Stimulated activated CD8-positive, alpha-beta memory T cell treated with anti-CD3 and anti-CD28 coated beads, Interleukin-2, amount 100 ng/mL, for 1 hour (primary cell): Measurements from ENCODE around the gene PLCB3.

Source experiments
- DNase-seq, 2 donors: peaks; one replicate each; pipeline ENCODE4 v3.0.0-alpha.2; 2020; ENCODE audit warnings: low read depth in 2 of 2

Gene PLCB3

DNA sequence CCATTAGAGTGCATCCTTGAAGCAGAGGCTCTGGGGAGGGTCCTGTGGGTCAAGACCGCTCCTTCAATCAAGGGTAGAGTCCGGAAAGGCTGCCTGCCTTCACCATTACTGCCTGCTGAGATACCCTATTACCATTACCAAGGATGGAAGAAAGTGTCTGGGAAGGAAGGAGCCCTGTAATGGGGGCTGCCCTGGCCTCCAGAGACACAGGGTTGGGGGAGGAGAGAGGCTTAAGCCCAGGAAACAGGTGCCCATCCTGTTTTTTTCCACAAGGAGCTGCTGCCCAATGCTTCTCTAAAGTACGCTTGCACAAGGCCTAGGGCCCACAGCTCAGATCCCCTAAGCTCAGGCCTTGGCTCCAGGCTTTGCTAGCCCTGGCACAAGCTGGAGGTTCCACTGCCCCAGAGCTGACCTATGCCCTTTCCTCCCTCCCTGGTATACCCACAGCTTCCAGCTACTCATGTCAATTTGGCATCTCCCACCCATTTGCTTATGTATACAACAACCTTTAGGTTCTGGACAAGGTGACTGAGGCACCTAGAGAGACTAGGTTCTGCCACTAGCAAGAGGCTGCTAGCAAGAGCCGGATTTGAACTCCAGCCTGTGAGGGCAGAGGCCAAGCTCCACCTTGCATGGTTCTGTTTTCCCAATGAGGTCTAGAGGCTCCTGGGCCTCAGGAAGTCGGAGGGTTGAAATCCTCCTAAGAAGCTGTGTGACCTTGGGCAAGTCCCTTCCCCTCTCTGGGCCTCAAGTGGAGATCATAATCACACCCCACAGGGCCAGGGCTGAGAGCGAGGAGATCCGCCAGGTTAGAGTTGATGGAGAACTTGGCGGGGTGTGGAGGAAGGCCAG, 1.5 kb upstream of the PLCB3 start:
- no peak for DNase-seq

DNA sequence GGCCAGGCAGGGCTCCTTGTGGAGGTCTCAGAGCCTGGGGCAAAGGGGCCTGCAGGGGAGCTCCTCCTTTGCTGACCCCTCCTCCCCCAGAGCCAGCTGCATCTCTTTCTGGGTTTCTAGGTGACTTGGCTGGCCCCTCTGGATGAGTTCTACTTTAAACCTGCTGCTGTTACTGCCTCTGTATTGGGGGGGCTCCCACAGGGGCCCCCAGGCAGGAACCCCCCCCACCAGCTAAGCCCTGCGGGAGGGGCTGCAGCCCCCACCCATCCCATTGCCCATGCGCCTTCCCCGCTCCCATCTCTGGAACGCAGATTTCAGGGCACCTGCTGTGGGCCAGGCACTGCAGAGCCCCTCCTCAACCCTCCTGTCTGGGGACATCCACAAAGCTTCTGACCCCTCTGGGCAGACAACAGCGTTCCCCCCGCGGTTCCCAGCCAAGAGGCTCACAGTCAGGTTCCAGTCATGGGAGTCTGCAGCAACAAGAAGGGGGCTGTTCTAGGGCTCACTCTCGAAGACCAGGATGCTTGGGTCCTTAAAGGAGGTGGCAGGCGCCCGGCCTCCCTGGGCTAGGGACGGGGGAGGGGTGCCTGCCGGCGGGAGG, 815 bp upstream of the PLCB3 start:
- no peak for DNase-seq

DNA sequence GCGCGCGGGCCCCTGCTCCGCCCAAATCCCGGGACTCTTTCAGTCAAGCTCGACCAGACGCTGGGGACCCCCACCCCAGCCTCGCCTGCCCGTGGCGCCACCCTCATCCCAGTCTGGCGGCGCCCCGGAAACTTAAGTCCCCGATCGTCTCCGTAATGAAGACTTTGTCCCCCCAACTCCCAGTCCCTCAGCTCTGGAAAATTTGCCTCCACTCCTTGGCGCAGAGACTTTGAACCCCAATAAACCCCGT, 348 bp downstream of the PLCB3 start:
- no peak for DNase-seq

DNA sequence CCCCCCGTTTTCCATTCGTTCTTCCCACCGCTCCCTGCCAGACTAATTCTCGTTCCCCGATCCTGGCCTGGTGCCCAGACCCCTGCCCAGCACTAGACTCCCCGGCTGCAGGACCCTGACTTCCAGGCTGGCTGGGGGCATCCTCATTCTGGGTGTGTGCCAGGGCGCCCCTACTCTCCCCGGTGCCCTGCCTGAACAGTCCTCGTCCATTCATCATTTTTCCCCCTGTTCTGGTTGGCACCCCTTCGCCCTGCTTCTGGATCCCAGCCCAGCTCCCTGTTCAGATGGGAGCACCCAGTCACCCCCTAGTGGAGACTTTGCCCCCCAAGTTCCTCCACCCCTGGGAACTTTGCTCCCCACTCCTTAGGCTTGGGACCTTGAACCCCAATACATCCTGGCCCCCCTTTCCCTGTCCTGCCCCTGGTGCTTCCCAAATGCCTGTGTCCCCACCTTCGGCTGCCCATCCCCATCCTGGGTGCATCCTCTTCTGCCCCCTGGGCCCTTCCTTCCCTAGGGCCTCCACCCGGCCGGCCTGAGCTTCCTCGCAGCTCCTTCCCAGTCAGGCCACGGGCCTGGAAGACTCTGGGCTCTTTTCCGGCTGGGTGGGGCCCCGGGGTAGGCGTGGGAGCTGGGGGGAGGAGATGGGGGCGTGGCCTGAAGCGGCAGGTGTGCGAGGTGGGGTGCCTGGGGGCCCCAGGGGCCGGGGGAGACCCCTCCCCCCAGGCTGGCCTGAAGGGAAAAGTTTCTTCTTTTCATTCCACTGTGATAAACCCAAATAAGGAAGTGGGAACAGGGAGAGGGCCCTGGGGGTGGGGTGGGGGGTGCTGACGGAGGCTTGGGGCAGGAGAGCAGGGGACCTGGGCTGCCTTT, 908 bp downstream of the PLCB3 start:
- no peak for DNase-seq

DNA sequence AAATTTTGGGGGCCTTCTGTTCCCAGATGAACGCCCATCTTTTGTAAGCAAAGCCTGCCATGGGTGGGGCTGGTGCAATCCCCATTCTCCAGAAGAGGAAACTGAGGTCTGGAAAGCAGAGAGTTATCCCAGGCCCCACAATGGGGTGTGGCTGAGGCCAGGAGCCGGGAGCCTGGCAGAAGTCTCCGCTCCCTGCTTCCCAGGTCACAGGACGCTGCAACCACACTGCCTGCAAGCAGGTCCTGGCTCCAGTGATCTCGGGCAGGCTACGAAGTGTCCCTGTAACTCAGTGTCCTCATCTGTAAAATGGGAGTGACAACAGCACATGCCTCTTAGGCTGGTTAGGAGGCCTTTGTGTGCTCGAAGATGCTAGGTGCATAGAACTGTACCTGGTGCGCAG, 1.7 kb downstream of the PLCB3 start:
- no peak for DNase-seq

DNA sequence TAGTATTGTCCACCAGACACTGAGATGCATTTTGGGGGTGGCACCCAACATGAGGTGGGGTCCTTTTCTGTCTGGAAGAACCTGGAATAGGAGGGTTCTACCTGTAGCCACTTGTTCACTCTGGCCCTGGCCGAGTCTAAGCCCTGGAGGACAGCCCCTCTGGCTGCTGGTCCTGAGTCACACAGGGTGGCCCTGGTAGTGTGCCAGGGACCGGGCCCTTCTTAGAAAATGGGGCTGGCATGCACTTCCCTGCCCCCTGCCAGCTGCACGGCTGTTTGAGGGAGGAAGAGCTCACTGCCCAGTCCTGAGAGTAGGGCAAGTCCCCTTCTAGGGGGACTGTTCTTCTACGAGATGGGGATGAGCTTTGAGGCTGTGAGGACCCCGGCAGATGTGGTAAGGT, 2.2 kb downstream of the PLCB3 start:
- no peak for DNase-seq

DNA sequence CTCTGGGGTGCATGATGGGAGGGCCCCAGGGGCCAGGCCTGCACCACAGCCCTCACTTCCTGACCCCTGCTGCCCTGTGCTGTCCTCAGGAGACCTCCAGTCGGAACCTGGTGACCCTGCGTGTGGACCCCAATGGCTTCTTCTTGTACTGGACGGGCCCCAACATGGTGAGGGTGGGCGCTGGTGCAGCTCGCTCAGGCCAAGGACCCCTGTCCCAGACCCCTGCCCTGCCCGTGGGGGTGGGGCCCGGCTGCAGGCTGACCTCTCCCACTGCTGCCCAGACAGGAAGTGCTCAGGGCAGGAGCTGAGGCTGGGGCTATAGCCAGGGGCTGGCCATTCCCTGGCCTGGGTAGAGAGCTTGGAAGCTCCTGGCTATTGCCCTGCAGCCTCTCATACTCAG, 3.0 kb downstream of the PLCB3 start:
- no peak for DNase-seq

DNA sequence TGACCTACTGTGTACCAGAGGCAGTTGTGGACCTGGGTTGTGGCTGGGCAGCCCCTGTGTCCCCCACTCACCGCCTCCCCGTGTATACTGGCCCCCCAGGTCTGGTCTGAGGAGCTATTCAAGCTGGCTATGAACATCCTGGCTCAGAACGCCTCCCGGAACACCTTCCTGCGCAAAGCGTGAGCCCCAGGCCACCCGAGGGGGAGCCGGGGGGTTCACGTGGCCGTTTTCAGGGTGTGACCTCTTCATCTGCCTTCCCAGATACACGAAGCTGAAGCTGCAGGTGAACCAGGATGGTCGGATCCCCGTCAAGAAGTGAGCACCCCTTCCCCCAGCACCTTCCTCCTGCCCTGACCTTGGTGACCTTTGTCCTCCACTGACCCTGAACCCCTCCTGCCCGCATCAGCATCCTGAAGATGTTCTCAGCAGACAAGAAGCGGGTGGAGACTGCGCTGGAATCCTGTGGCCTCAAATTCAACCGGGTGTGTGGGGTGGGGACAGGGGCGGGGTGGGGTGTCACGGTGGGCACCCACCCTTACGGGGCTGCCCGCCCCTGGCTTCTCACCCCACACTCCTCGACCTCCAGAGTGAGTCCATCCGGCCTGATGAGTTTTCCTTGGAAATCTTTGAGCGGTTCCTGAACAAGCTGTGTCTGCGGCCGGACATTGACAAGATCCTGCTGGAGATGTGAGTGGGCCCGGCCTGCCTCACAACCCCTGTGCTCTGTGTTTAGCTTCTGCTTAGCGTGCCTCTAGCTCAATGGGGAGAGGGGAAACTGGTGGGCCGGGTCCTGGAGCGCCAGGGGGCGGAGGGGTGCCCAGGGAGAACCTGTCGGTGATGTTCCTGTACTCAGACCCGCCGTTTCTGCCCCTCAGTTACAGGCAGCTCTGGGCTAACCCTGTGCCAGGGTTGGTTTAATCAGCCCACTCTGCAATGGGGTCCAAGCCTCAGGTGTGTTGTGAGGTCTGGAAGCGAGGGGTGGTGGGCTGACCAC, 4.1 kb downstream of the PLCB3 start:
- no peak for DNase-seq

DNA sequence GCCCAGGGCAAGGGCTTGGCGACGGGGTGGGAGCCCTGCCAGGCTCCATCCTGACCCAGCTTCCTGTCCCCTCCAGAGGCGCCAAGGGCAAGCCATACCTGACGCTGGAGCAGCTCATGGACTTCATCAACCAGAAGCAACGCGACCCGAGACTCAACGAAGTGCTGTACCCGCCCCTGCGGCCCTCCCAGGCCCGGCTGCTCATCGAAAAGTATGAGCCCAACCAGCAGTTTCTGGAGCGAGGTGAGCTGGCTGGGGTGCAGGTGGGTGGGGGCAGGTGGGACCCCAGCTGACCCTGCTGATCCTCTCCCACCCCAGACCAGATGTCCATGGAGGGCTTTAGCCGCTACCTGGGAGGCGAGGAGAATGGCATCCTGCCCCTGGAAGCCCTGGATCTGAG, 5.0 kb downstream of the PLCB3 start:
- DNase-seq = no peak

DNA sequence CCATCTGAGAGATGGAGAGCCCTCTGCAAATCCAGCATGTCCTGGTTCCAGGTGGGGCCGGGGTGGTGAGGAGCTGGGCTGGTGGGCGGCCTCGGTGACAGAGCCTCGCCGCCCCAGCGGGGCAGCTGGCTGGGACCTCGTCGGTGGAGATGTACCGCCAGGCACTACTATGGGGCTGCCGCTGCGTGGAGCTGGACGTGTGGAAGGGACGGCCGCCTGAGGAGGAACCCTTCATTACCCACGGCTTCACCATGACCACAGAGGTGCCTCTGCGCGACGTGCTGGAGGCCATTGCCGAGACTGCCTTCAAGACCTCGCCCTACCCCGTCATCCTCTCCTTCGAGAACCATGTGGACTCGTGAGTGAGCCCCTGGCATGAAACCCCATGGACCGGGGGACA, 7.0 kb downstream of the PLCB3 start:
- DNase-seq = no peak

DNA sequence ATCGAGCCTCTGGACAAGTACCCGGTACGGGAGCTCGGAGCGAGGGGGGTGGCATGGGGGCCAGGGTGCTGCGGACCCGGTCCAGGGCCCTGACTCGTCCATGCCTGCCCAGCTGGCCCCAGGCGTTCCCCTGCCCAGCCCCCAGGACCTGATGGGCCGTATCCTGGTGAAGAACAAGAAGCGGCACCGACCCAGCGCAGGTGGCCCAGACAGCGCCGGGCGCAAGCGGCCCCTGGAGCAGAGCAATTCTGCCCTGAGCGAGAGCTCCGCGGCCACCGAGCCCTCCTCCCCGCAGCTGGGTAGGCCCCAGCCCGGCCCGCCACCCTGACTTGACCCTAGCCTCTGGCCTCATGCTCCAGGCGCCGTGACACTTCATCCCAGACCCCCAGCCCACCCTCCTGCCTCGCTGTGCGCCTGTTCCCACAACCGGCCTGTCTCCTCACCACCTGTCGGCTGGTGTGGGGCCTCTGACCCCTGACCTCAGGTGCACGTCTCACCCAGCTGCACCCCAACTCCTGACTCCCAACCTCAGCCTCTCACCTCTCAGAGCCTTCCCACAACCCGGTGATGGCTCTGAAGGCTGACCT, 7.7 kb downstream of the PLCB3 start:
- DNase-seq = no peak

DNA sequence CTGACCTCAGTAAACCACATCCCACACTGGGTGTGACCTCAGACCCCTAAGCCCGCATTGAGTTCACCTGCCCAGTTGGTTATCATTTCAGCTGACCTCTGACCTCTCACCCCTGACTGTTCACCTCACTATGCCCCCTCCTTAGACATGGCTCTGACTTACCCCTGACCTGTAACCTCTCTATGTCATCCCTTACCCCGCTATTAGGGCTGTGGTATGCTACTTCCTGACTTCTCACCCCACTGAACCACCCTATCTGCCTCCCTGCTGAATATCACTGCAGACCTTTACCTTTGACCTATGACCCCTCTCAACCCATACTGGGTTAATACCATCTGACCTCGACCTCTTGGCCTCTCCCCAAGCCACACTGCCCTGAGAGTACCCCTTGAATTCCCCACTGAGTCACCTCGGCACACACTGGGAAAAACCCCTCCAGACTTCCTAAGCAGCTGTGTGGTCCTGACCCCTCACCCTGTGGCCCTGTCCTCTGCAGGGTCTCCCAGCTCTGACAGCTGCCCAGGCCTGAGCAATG, 8.3 kb downstream of the PLCB3 start:
- no peak for DNase-seq

DNA sequence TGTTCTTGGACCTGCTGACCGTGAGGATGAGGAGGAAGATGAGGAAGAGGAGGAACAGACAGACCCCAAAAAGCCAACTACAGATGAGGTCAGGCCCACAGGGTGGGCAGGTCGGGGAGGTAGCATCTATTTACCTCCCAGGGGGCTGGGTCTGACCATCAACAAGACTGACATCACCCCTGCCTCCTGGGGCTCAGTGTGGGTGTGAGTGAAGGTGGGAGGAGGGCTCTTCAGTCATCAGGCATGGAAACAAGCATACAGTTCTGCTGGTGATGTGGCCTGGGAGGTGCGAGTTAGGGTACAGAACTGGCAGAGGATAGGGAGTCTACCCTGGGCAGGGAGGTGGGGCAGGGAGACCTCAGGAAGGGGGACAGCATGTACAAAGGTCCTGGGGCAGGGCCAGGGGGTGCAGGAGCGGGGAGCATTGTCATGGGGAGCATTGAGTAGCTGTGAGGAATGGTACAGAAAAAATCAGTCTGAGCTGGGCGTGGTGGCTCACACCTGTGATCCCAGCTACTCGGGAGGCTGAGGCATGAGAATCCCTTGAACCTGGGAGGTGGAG, 8.9 kb downstream of the PLCB3 start:
- no peak for DNase-seq

DNA sequence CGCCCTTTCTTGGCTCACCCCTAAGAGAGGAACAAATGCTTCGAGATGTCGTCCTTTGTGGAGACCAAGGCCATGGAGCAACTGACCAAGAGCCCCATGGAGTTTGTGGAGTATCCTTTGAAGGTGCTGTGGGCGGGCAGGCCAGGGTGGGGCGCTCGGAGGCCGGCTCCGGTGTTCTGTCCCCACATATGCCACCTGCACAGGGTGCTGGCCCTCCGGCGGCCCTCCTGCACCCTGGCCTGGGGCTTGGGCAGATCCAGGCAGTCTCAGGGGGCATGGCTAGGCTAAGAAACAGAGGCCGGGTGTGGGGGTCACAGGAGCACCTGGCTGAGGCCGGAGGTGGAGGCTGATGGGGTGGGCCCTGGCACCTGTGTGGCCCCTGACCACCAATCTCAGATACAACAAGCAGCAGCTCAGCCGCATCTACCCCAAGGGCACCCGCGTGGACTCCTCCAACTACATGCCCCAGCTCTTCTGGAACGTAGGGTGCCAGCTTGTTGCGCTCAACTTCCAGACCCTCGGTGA, 10.3 kb downstream of the PLCB3 start:
- DNase-seq = no peak

DNA sequence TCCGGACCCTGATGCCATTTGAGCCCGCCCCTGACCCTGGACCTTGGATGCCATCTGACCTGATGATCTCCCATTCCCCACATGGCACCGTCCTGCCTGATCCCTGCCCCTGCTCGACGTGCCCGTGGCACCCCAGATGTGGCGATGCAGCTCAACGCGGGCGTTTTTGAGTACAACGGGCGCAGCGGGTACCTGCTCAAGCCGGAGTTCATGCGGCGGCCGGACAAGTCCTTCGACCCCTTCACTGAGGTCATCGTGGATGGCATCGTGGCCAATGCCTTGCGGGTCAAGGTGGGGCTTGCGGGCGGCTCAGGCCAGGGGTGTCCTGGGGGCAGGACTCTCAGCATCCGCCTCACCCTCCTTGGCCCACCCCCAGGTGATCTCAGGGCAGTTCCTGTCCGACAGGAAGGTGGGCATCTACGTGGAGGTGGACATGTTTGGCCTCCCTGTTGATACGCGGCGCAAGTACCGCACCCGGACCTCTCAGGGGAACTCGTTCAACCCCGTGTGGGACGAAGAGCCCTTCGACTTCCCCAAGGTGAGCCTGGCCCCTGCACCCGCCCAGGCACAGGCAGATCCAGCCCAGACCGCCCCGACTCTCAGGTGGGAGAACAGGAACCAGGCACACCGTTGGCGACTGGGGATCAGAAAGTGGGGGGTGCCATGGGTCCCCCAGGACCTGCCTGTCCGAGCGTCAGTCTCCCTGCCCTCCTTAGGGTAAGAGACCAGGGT, 11.1 kb downstream of the PLCB3 start:
- DNase-seq = no peak

DNA sequence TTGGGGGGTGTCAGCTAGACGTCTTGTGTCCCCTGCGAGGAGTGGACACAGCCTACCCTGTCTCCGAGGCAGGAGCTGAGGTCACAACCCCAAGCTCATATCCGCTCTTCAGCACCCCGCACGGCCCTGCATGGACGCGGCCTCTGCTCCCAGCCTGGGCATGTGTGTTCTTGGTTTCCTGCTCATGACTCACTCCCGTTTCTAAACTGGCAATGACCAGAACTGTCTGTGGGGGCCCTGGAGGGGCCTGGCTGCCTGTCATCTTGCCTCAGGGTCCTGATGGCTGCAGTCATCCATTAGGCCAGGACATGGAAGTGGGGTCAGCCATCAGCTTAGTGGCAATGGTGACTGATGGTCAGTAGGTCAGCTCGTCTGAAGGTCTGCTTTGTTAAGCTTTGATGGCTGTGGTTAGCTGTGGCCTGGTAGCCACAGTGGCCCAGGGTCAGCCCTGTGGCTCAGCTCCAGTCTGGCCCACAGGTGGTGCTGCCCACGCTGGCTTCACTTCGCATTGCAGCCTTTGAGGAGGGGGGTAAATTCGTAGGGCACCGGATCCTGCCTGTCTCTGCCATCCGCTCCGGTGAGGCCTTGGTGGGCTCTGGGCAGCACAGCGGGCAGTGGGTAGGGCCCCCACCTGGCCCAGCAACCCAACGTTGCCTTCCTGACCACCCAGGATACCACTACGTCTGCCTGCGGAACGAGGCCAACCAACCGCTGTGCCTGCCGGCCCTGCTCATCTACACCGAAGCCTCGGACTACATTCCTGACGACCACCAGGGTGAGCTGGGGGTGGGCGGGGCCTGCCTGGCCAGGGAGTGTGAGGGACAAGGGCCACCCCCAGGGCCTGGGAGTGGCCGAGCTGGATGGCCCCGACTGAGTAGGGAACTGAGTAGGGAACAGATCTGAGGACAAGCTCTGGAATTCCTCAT, 12.0 kb downstream of the PLCB3 start:
- no peak for DNase-seq

DNA sequence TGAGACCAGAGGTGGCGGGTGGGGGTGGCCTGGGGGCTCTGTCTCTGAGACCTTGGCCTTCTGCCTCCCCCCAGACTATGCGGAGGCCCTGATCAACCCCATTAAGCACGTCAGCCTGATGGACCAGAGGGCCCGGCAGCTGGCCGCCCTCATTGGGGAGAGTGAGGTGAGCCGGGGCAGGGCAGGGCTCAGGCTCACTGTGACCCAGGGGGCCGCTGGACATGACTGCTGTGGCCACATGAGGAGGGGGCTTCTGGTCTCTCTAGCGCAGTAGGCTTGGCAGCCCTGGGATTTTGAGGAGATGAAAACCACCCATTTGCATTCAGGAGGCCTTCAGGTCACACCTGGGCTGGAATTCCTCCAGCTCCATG, 12.6 kb downstream of the PLCB3 start:
- DNase-seq = no peak

DNA sequence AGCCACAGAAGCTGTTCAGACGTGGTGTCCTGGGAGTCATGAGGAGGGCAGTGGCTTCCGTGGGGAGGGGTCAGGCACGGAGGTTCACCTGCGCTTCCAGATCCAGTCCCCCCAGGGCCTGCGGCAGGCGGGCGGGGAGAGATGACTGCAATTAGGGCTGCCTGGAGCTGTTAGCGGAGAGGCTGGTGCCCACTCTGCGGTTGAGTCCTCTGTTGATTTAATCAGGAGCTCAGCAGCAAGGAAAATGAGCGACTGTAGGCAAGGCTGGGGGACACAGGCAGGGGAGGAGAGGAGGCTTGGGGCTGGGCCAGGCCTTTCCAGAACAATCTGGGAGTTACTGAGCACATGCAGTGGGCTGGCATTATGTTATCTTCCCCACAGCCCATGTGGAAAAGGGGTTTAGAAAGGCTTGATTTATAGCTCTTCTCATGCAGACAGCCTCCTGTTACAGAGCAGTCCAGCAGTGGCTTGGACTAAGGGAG, 13.1 kb downstream of the PLCB3 start:
- DNase-seq = no peak
